HEK293T (cell line): ENCODE results near the gene DPM1.

Experiments
- BHLHE40 ChIP-seq: fragments of 450-650 bp; IDR thresholded peaks from 2 replicates; pipeline ENCODE4 v1.6.1; 2016; ENCODE audit warnings: mild to moderate bottlenecking, moderate library complexity, borderline replicate concordance
- ELF4 ChIP-seq: fragments of 450-650 bp; IDR thresholded peaks from 2 replicates; pipeline ENCODE4 v1.6.1; 2017; ENCODE audit warnings: antibody characterized with exemption
- FOXM1 ChIP-seq: fragments of 450-650 bp; IDR thresholded peaks from 2 replicates; pipeline ENCODE4 v1.6.1; 2017; ENCODE audit warnings: mild to moderate bottlenecking, borderline replicate concordance
- HDGF ChIP-seq: fragments of 450-650 bp; IDR thresholded peaks from 2 replicates; pipeline ENCODE4 v1.6.1; 2017; ENCODE audit warnings: antibody characterized with exemption, borderline replicate concordance
- L3MBTL2 ChIP-seq: fragments of 450-650 bp; conservative IDR thresholded peaks from 2 replicates; pipeline ENCODE4 v1.6.1; 2016; ENCODE audit warnings: mild to moderate bottlenecking
- LEF1 ChIP-seq: fragments of 450-650 bp; IDR thresholded peaks from 2 replicates; pipeline ENCODE4 v1.6.1; 2017; ENCODE audit warnings: mild to moderate bottlenecking, borderline replicate concordance
- NFRKB ChIP-seq: fragments of 450-650 bp; IDR thresholded peaks from 2 replicates; pipeline ENCODE4 v1.6.1; 2016; ENCODE audit warnings: mild to moderate bottlenecking, moderate library complexity
- SP1 ChIP-seq: fragments of 450-650 bp; IDR thresholded peaks from 2 replicates; pipeline ENCODE4 v1.6.1; 2017
- SUZ12 ChIP-seq: fragments of 450-650 bp; IDR thresholded peaks from 2 replicates; pipeline ENCODE4 v1.6.1; 2016; ENCODE audit warnings: mild to moderate bottlenecking

- no peak for TF ChIP-seq SUZ12
- TF ChIP-seq FOXM1, result no peak
- no peak for TF ChIP-seq HDGF
- no peak for TF ChIP-seq ELF4
- no peak for TF ChIP-seq L3MBTL2
- TF ChIP-seq NFRKB, result no peak
- no peak for TF ChIP-seq BHLHE40
- TF ChIP-seq SP1, result no peak
- no peak for TF ChIP-seq LEF1
Measured at GRCh38 chr20:50928469-50928868, 29.9 kb downstream of the DPM1 start.
